Osteocyte (in vitro differentiated cells): ENCODE measurements around the gene POFUT2. TPM values are rescaled to one million over a fixed set of nuclear protein-coding genes. Genes with fewer than 3 reads are reported as not detected.

Experiments
- DNase-seq: peaks from one replicate; pipeline ENCODE4 v3.0.0; 2021; ENCODE audit warnings: mixed read lengths; ENCODE audit not compliant: unreplicated experiment; ENCODE audit errors: extremely low spot score
- H3K27ac Mint-ChIP-seq: one replicate; pipeline ENCODE4 v1.8.0; 2021; ENCODE audit warnings: mild to moderate bottlenecking, mixed read lengths; ENCODE audit not compliant: unreplicated experiment
- H3K27me3 Mint-ChIP-seq: one replicate; pipeline ENCODE4 v1.8.0; 2021; ENCODE audit warnings: mixed read lengths; ENCODE audit not compliant: unreplicated experiment
- H3K36me3 Mint-ChIP-seq: one replicate; pipeline ENCODE4 v1.8.0; 2021; ENCODE audit warnings: mixed read lengths; ENCODE audit not compliant: unreplicated experiment
- H3K4me1 Mint-ChIP-seq: one replicate; pipeline ENCODE4 v1.8.0; 2021; ENCODE audit warnings: mixed read lengths; ENCODE audit not compliant: unreplicated experiment
- H3K4me3 Mint-ChIP-seq: one replicate; pipeline ENCODE4 v1.8.0; 2021; ENCODE audit warnings: mild to moderate bottlenecking, moderate library complexity, mixed read lengths; ENCODE audit not compliant: unreplicated experiment
- H3K9me3 Mint-ChIP-seq: one replicate; pipeline ENCODE4 v1.8.0; 2021; ENCODE audit warnings: mixed read lengths; ENCODE audit not compliant: unreplicated experiment
- CTCF ChIP-seq: fragments of 200-600 bp; sonication (generic); IDR thresholded peaks from 2 replicates; pipeline ENCODE4 v1.5.0; 2021; ENCODE audit warnings: antibody characterized with exemption, mild to moderate bottlenecking, moderate library complexity
- total RNA-seq: library from RNA; stranded (reverse); gene quantifications from 2 replicates; pipeline ENCODE4 v1.2.1, GENCODE V29; 2021

The POFUT2 gene
- total RNA-seq, 1 donor from 2014 or later: 62.7 TPM

- DNase-seq: no peak
- Mint-ChIP-seq H3K4me1 (peaks cover 51% of the 10 kb centered on the region), H3K27ac (no peak overlapping the region), H3K27me3 (no peaks in the 10 kb centered on the region), H3K36me3 (no peaks in the 10 kb centered on the region), H3K4me3 (no peak overlapping the region), H3K9me3 (no peaks in the 10 kb centered on the region)
- TF ChIP-seq CTCF: no peak
Measured at GRCh38 chr21:45335151-45335760, 47.6 kb upstream of the POFUT2 start.

- DNase-seq: no peak
- H3K36me3 Mint-ChIP-seq: no peaks in the 10 kb centered on the region
- peaks cover 57% of the 10 kb centered on the region for H3K4me1 Mint-ChIP-seq
Measured at GRCh38 chr21:45334591-45335081, 46.9 kb upstream of the POFUT2 start.

GRCh38 chr21:45334134-45334533 is 46.4 kb upstream of the POFUT2 start:
- Mint-ChIP-seq H3K36me3 (no peaks in the 10 kb centered on the region), H3K4me1 (peaks cover 62% of the 10 kb centered on the region), H3K27ac (peak overlapping the region; percentile 87), H3K9me3 (no peaks in the 10 kb centered on the region), H3K27me3 (no peaks in the 10 kb centered on the region), H3K4me3 (peak overlapping the region; percentile 4)
- no peak for TF ChIP-seq CTCF
- DNase-seq: no peak

More at GRCh38 chr21:45334591-45335081, 46.9 kb upstream of the POFUT2 start:
- Mint-ChIP-seq H3K27ac (peak overlapping the region; percentile 87), H3K4me3 (no peak overlapping the region), H3K9me3 (no peaks in the 10 kb centered on the region), H3K27me3 (no peaks in the 10 kb centered on the region)
- TF ChIP-seq CTCF: no peak

DNA sequence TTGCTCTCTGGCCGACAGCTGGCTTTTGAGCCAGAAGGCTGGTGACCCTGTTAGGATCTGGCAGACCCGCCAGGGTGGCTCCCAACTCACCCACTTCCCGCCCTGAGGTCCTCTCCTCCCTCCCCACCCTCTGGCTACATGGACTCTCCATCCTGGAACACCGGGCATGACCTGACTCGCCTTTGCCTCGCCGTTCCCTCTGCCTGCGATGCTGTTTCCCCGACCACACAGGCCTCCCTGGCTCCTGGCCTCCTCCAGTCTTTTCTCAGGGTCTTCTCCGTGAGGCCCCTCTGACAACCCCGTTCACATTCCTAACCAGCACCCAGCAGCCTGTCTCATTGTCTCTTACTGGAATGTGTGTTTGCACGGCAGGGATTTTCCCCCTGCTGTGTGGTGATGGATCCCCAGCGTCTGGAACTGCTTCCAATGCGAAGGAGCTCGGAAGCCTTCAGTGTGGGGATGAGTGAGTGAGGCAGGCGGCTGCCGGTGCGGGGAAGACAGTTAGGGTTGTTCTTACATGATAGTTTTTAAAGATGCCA is 46.0 kb upstream of the POFUT2 start:
- DNase-seq: no peak
- TF ChIP-seq CTCF: no peak
- peak overlapping the region; percentile 87 for H3K27ac Mint-ChIP-seq
- H3K4me1 Mint-ChIP-seq: peaks cover 65% of the 10 kb centered on the region
- no peaks in the 10 kb centered on the region for H3K36me3 Mint-ChIP-seq
- H3K9me3 Mint-ChIP-seq: no peaks in the 10 kb centered on the region
- peak overlapping the region; percentile 4 for H3K4me3 Mint-ChIP-seq
- no peaks in the 10 kb centered on the region for H3K27me3 Mint-ChIP-seq

- DNase-seq: no peak
- Mint-ChIP-seq H3K9me3 (no peaks in the 10 kb centered on the region), H3K27me3 (no peaks in the 10 kb centered on the region), H3K36me3 (no peaks in the 10 kb centered on the region), H3K27ac (peak overlapping the region; percentile 87), H3K4me3 (no peak overlapping the region), H3K4me1 (peaks cover 65% of the 10 kb centered on the region)
- TF ChIP-seq CTCF: no peak
Measured at GRCh38 chr21:45332981-45333582, 45.4 kb upstream of the POFUT2 start.
